NCI-H2107 (cell line): ENCODE data around the gene UBL3.

Experiments used
- DNase-seq: peaks from one replicate; lab custom pipeline; 2025; lab: John Stamatoyannopoulos, UW

The UBL3 gene

GRCh38 chr13:29850213-29850898, at the start of gene UBL3:
UBL3 (minus strand) TSS chr13:29850617; CDS start chr13:29849538, 1,079 bp downstream.
- peak; percentile 87 for DNase-seq

- no peak for DNase-seq
These were observed 46.7 kb upstream of the UBL3 start for GRCh38 chr13:29897102-29897501.

- no peak for DNase-seq
These were observed 43.0 kb upstream of the UBL3 start for GRCh38 chr13:29893438-29893837.

- DNase-seq: peak; percentile 45
These were observed 41.7 kb upstream of the UBL3 start for GRCh38 chr13:29892151-29892550.

- no peak for DNase-seq
These were observed 38.7 kb upstream of the UBL3 start for GRCh38 chr13:29889111-29889510.

- no peak for DNase-seq
These were observed 37.9 kb upstream of the UBL3 start for GRCh38 chr13:29888306-29888705.

GRCh38 chr13:29887686-29888085, 37.3 kb upstream of the UBL3 start:
- DNase-seq: no peak

GRCh38 chr13:29887030-29887557, 36.7 kb upstream of the UBL3 start:
- DNase-seq: no peak

GRCh38 chr13:29886446-29886845, 36.0 kb upstream of the UBL3 start:
- no peak for DNase-seq

- no peak for DNase-seq
These were observed 35.6 kb upstream of the UBL3 start for GRCh38 chr13:29885989-29886388.

GRCh38 chr13:29884671-29885430, 34.4 kb upstream of the UBL3 start:
- DNase-seq: no peak

- no peak for DNase-seq
These were observed 33.6 kb upstream of the UBL3 start for GRCh38 chr13:29883941-29884518.

GRCh38 chr13:29882076-29882475, 31.7 kb upstream of the UBL3 start:
- DNase-seq: no peak

- no peak for DNase-seq
These were observed 27.7 kb upstream of the UBL3 start for GRCh38 chr13:29878101-29878500.

- DNase-seq: no peak
These were observed 27.1 kb upstream of the UBL3 start for GRCh38 chr13:29877456-29878078.

GRCh38 chr13:29875646-29876045, 25.2 kb upstream of the UBL3 start:
- no peak for DNase-seq

GRCh38 chr13:29868581-29868980, 18.2 kb upstream of the UBL3 start:
- no peak for DNase-seq

GRCh38 chr13:29865934-29866333, 15.5 kb upstream of the UBL3 start:
- DNase-seq: no peak

GRCh38 chr13:29861694-29862110, 11.3 kb upstream of the UBL3 start:
- DNase-seq: no peak

- DNase-seq: no peak
These were observed 9.6 kb upstream of the UBL3 start for GRCh38 chr13:29859971-29860370.

GRCh38 chr13:29858667-29859066, 8.2 kb upstream of the UBL3 start:
- no peak for DNase-seq

- DNase-seq: no peak
These were observed 7.8 kb upstream of the UBL3 start for GRCh38 chr13:29858231-29858630.
